Omental fat pad (tissue), 4 donors: ENCODE measurements around the gene CORO6. TPM values are rescaled to one million over a fixed set of nuclear protein-coding genes. Genes with fewer than 3 reads are reported as not detected.
A peak's percentile ranks its signal among the peaks of the same experiment; 100 is the strongest.
"Not testable (repeated sequence)": the region's sequence is repeated elsewhere in the genome, so short reads cannot be mapped to it uniquely, and the experiment has no call there.

Experiments used
- ATAC-seq: fragments of 150-250 bp; one replicate; pipeline ENCODE4 v1.9.1; 2016; ENCODE audit warnings: mild to moderate bottlenecking, moderate library complexity; ENCODE audit not compliant: low FRiP score
- DNase-seq: peaks from one replicate; pipeline ENCODE4 v3.0.0-alpha.2; 2019; ENCODE audit warnings: low spot score
- CTCF ChIP-seq, 3 donors: fragments of 450-650 bp; IDR thresholded peaks; one replicate each; pipeline ENCODE4 v1.5.1; 2016 to 2017; ENCODE audit warnings: antibody characterized with exemption in 3 of 3, mild to moderate bottlenecking in 3 of 3, moderate library complexity in 2 of 3
- total RNA-seq, 4 donors: library from RNA; depleted of rRNA; stranded (reverse); fragments of >200 nt; gene quantifications; one replicate each; pipeline ENCODE4 v1.1.0, GENCODE V29; 2016

CORO6 gene
- total RNA-seq, 4 donors from 2014 or later, result 10.7 to 45.9 (median 14.1) TPM

GRCh38 chr17:29663155-29663554 lies 40.4 kb upstream of the CORO6 start:
- no peak for DNase-seq
- TF ChIP-seq CTCF (IDR thresholded peaks at IDR 0.05), result no peak
- peak; percentile 46 for ATAC-seq

GRCh38 chr17:29661213-29661612 lies 38.5 kb upstream of the CORO6 start:
- ATAC-seq, result no peak
- no peak for TF ChIP-seq CTCF (IDR thresholded peaks at IDR 0.05)
- DNase-seq, result no peak

GRCh38 chr17:29659155-29659554 lies 36.4 kb upstream of the CORO6 start:
- DNase-seq (no peak), ATAC-seq (no peak)
- no peak for TF ChIP-seq CTCF (IDR thresholded peaks at IDR 0.05)

- no peak for TF ChIP-seq CTCF (IDR thresholded peaks at IDR 0.05)
- ATAC-seq, result no peak
- DNase-seq, result no peak
Measured at GRCh38 chr17:29655323-29655722, 32.6 kb upstream of the CORO6 start.

- no peak for DNase-seq
- peak; percentile 48 for ATAC-seq
- TF ChIP-seq CTCF (IDR thresholded peaks at IDR 0.05), result no peak
Measured at GRCh38 chr17:29653995-29654714, 31.4 kb upstream of the CORO6 start.

- ATAC-seq (no peak), DNase-seq (no peak)
- TF ChIP-seq CTCF (IDR thresholded peaks at IDR 0.05), result no peak
Measured at GRCh38 chr17:29652976-29653375, 30.3 kb upstream of the CORO6 start.

- DNase-seq, ATAC-seq: not testable (repeated sequence)
Measured at GRCh38 chr17:29651913-29652312, 29.2 kb upstream of the CORO6 start.
